Heart right ventricle (tissue), 16 donors: Measurements from ENCODE around the gene MAPRE3. TPM values are rescaled to one million over a fixed set of nuclear protein-coding genes. Genes with fewer than 3 reads are reported as not detected.

ENCODE experiments used
- ATAC-seq, 8 donors: fragments of 200-7000 bp; cut with Tn5 transposase; one replicate each; pipeline ENCODE4 v1.9.1; 2020; ENCODE audit warnings: mild to moderate bottlenecking in 8 of 8, moderate library complexity in 8 of 8, moderate number of reproducible peaks in 1 of 8
- DNase-seq, 2 donors: peaks; one replicate each; pipeline ENCODE4 v3.0.0-alpha.2; 2020
- H3K27ac ChIP-seq, 10 donors: fragments of 200-600 bp; sonication (generic) in 2 of 10; one replicate each; pipeline versions ENCODE4 v1.5.0 to v1.8.0; 2020 to 2022; ENCODE audit warnings: mild to moderate bottlenecking in 3 of 10
- H3K27me3 ChIP-seq, 7 donors: fragments of 200-600 bp; one replicate each; pipeline ENCODE4 v1.8.0; 2021 to 2022; ENCODE audit warnings: mild to moderate bottlenecking in 2 of 7
- H3K36me3 ChIP-seq, 9 donors: fragments of 200-600 bp; sonication (generic) in 1 of 9; one replicate each; pipeline versions ENCODE4 v1.5.0 to v1.8.0; 2020 to 2022; ENCODE audit warnings: mild to moderate bottlenecking in 2 of 9
- H3K4me1 ChIP-seq, 9 donors: fragments of 200-600 bp; sonication (generic) in 1 of 9; one replicate each; pipeline versions ENCODE4 v1.5.0 to v1.8.0; 2020 to 2022; ENCODE audit warnings: mild to moderate bottlenecking in 4 of 9
- H3K4me3 ChIP-seq, 10 donors: fragments of 200-600 bp; sonication (generic) in 2 of 10; one replicate each; pipeline versions ENCODE4 v1.5.0 to v1.8.0; 2020 to 2022; ENCODE audit warnings: mild to moderate bottlenecking in 7 of 10, moderate library complexity in 2 of 10
- H3K9me3 ChIP-seq, 11 donors: fragments of 200-600 bp in 10 of 11; sonication (generic) in 2 of 11; one replicate each; pipeline versions ENCODE4 v1.5.0 to v1.8.0; 2013 to 2022; ENCODE audit warnings: mild to moderate bottlenecking in 2 of 11, control low read depth in 1 of 11, moderate library complexity in 1 of 11
- WGBS, 2 donors: extraction: QIAGEN DNeasy Blood & Tissue Kit; methylation state at CpG; one replicate each; pipeline ENCODE4 v1.1.7; 2013; ENCODE audit warnings: inconsistent platforms in 1 of 2; 5-methylcytosine and 5-hydroxymethylcytosine counted together
- intact Hi-C, 10 donors: fragments of 100-400 bp; cut with DNase I; formaldehyde crosslinking; loops; one replicate each; pipeline versions ENCODE4 v1.11.1 to v1.14.2; 2022
- polyA plus RNA-seq, 2 donors: library from polyadenylated mRNA; stranded (reverse); fragments of 200-250 nt; gene quantifications; one replicate each; pipeline ENCODE4 v1.2.3, GENCODE V29; 2013
- total RNA-seq, 10 donors: library from RNA; stranded (reverse); fragmentation: NEBNext Ultra II Directional in 3 of 10; extraction: Animal tissue kit (Norgen Biotek cat#: 25700) in 3 of 10; gene quantifications; one replicate each; pipeline versions ENCODE4 v1.2.1 to v1.2.4, GENCODE V29; 2021 to 2023
- TF ChIP-seq, protein P1 (sequence below), 9 donors: fragments of 200-600 bp; sonication (generic) in 2 of 9; IDR thresholded peaks; one replicate each; pipeline versions ENCODE4 v1.5.0 to v1.8.0; 2021 to 2022; ENCODE audit warnings: antibody characterized with exemption in 9 of 9, mild to moderate bottlenecking in 5 of 9, moderate library complexity in 1 of 9
- donor health status: Arrhythmogenic right ventricular cardiomyopathy.
- donor health status: ischemic (EF 13 %, LVEDD 7.1; RV severe dilation, severe dysfunction).
- donor health status: healthy with polysubstance abuse.
- donor health status: DM: no; HTN: yes; CAD: no.
- donor health status: DM: no; HTN: no; CAD: no.
- donor health status: ischemic (EF 25% LVEDD 6.9; RV normal size, moderate dysfunction).
- donor health status: ischemic (EF 25% LVEDD 5.7; RV mildly dilated, moderate dysfunction).
- donor health status: healthy.
- donor health status: DM: yes; HTN: yes; CAD: no.
- donor health status: Ischemic cardiomyopathy.
- donor health status: ischemic (EF 35%, LVEDD 5.7; RV mildly dilated, moderate dysfunction).
- donor health status: nonischemic (EF 11% LVEDD 7.7; RV severe dilation, severe dysfunction).
- donor health status: DM: yes; HTN: yes; CAD: no.
- donor health status: PGD.
- donor health status: ischemic (EF 29% LVEDD 5.4; RV normal size, mild dysfunction).
- donor health status: nonischemic (EF 23%, LVEDD 6.1; RV moderate dilation, normal function).

MAPRE3 gene
- total and polyA plus RNA-seq, 12 donors = 23.0 to 68.8 (median 47.2) TPM

DNA sequence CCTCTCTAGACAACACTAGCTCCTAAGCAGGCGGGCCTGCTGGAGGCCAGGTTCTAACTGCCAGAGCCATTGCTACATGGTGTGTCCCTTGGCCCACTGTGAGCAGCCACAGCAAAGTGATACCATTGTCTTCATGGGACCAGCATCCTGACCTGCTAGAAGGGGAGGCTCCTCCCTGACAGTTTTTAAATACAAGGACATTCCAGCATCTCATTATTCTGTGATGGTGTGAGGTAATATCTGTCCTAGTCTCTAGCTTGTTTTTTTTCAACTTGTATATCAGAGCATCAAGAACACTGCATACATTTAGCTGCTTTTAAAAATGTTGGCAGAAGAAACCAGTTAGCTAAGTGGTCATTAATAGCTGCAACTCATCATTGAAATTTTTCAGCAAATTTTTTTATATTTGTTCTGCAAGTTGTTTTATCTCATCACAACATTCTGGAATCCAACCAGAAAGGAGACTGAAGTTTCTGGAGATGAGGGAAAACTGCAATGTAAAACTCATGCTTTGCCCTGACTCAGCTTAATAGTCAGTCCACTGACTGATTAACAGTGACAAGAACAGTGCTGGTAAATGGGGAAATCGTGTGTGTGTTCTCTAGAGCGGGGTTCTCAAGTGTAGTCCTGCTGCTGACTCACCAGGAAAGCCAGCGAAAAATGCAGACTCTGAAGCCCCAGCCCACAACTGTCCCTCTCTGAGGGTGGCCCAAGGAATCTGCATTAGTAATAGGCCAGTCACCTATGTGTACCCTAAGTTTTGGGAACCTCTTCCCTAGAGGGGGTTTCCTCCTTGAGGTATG lies 17.8 kb downstream of the MAPRE3 start:
- H3K36me3 ChIP-seq = no peaks in the 10 kb centered on the region
- H3K9me3 ChIP-seq = no peaks in the 10 kb centered on the region
- no peak overlapping the region for H3K27ac ChIP-seq
- no peak for DNase-seq
- no peak overlapping the region for H3K4me3 ChIP-seq
- WGBS, 2 donors = 74 to 77% methylated on average over 4 of the region's 4 CpGs
- peaks cover 0 to 4% (median 0%) of the 10 kb centered on the region in 9 donors for H3K4me1 ChIP-seq
- H3K27me3 ChIP-seq = no peaks in the 10 kb centered on the region
- intact Hi-C loops = no loop called here
- no peak for ATAC-seq
- TF ChIP-seq, protein P1, sequence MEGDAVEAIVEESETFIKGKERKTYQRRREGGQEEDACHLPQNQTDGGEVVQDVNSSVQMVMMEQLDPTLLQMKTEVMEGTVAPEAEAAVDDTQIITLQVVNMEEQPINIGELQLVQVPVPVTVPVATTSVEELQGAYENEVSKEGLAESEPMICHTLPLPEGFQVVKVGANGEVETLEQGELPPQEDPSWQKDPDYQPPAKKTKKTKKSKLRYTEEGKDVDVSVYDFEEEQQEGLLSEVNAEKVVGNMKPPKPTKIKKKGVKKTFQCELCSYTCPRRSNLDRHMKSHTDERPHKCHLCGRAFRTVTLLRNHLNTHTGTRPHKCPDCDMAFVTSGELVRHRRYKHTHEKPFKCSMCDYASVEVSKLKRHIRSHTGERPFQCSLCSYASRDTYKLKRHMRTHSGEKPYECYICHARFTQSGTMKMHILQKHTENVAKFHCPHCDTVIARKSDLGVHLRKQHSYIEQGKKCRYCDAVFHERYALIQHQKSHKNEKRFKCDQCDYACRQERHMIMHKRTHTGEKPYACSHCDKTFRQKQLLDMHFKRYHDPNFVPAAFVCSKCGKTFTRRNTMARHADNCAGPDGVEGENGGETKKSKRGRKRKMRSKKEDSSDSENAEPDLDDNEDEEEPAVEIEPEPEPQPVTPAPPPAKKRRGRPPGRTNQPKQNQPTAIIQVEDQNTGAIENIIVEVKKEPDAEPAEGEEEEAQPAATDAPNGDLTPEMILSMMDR (IDR thresholded peaks at IDR 0.05) = no peak

DNA sequence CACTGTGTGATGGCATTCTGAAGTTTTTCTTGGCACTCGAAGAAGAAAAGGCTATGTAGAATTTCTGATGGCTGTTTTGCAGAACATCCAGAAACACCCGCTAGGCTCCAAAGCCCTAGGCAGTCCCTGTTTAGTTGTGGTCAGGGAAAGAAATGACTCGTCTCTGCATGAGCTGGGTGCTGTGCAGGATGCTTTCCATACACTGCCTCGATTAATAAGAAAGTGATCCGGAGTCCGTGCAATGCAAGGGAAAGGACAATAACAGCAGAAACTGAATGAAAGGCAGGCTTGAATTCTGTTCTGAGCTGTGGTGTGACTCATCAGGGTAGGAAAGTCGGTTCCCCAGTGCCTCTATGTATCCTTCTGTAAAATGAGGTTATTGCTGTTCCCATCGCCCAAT lies 18.7 kb downstream of the MAPRE3 start:
- no peak for DNase-seq
- Histone ChIP-seq H3K27me3 (no peaks in the 10 kb centered on the region), H3K4me1 (peaks cover 0 to 4% (median 0%) of the 10 kb centered on the region in 9 donors), H3K4me3 (no peak overlapping the region), H3K27ac (no peak overlapping the region), H3K9me3 (no peaks in the 10 kb centered on the region), H3K36me3 (no peaks in the 10 kb centered on the region)
- no peak for ATAC-seq
- WGBS, 2 donors = 85 to 88% methylated on average over 8 of the region's 8 CpGs
- TF ChIP-seq, protein P1 (IDR thresholded peaks at IDR 0.05) = no peak
- intact Hi-C loops = no loop called here

DNA sequence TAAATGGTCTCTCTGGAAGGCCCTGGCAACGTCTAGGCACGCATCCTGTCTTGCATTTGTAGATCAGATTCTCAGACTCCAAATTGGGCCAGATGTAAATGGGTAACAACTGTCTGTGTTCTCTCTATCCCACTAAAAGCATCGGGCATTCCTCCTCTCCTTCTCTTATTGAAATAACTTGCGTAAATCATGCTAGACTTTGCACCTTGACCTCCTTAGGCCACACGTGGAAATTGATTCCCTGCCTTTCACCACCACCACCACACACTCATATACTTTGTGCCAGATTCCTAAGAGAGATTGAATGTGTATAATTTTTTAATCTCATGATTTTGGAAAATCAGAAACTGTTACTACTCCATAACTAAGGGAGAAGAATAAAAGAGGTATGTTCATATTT lies 21.3 kb downstream of the MAPRE3 start:
- peaks cover 0 to 3% (median 0%) of the 10 kb centered on the region in 9 donors for H3K36me3 ChIP-seq
- DNase-seq (no peak), ATAC-seq (no peak)
- intact Hi-C loops = no loop called here
- H3K4me1 ChIP-seq = peaks cover 0 to 4% (median 0%) of the 10 kb centered on the region in 9 donors
- H3K27ac ChIP-seq = no peak overlapping the region
- H3K4me3 ChIP-seq = no peak overlapping the region
- no peaks in the 10 kb centered on the region for H3K9me3 ChIP-seq
- WGBS, 2 donors = 81 to 86% methylated on average over 5 of the region's 5 CpGs
- TF ChIP-seq, protein P1 (IDR thresholded peaks at IDR 0.05) = no peak
- H3K27me3 ChIP-seq = no peaks in the 10 kb centered on the region

DNA sequence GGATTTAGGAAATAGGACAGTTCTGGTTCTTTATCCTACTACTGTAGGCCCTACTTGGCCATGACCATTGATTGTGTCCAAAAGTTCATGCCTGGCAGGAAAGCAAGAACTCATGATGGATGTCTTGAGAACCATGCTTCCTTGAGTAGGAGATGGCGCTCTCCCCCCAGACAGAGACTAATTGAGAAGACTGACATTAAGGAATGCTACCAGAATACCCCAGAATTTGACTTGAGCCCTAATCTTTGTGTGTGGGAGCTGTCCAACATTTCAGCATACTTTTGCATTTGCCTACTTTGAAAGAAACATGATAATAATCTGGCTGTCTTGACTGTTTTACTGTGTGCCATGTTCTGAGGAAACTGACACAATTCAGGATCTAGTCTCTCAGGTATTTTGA lies 23.3 kb downstream of the MAPRE3 start:
- H3K4me1 ChIP-seq = peaks cover 0 to 4% (median 0%) of the 10 kb centered on the region in 9 donors
- intact Hi-C loops = no loop called here
- no peaks in the 10 kb centered on the region for H3K9me3 ChIP-seq
- TF ChIP-seq, protein P1 (IDR thresholded peaks at IDR 0.05) = no peak
- ATAC-seq = no peak
- H3K36me3 ChIP-seq = peaks cover 0 to 3% (median 0%) of the 10 kb centered on the region in 9 donors
- H3K27ac ChIP-seq = no peak overlapping the region
- H3K4me3 ChIP-seq = no peak overlapping the region
- no peaks in the 10 kb centered on the region for H3K27me3 ChIP-seq
- DNase-seq = no peak
- WGBS, 2 donors = 86 to 87% methylated on average over 1 of the region's 1 CpG
